H9 (cell line): ENCODE results near the gene PDX1. TPM values are rescaled to one million over a fixed set of nuclear protein-coding genes. Genes with fewer than 3 reads are reported as not detected.

Source experiments
- DNase-seq: peaks from one replicate; pipeline ENCODE4 v3.0.0-alpha.2; 2017
- H2AFZ ChIP-seq: one replicate; pipeline ENCODE4 v1.6.1; 2013; ENCODE audit warnings: mild to moderate bottlenecking, low read length, control low read depth, moderate library complexity
- H2AK5ac ChIP-seq: 2 replicates; pipeline ENCODE4 v1.6.1; 2013; ENCODE audit warnings: low read length, control low read depth, mixed read lengths; ENCODE audit not compliant: insufficient read length
- H2BK120ac ChIP-seq: one replicate; pipeline ENCODE4 v1.6.1; 2013; ENCODE audit warnings: low read depth, mild to moderate bottlenecking, low read length, control low read depth, inconsistent platforms; ENCODE audit not compliant: poor library complexity, severe bottlenecking
- H2BK12ac ChIP-seq: 2 replicates; pipeline ENCODE4 v1.6.1; 2013; ENCODE audit warnings: low read length, control low read depth, mixed read lengths, low read depth; ENCODE audit not compliant: insufficient read length
- H2BK15ac ChIP-seq: 2 replicates; pipeline ENCODE4 v1.6.1; 2013; ENCODE audit warnings: low read depth, low read length, control low read depth
- H2BK20ac ChIP-seq: one replicate; pipeline ENCODE4 v1.6.1; 2013; ENCODE audit warnings: low read depth, mild to moderate bottlenecking, low read length, control low read depth, inconsistent platforms; ENCODE audit not compliant: poor library complexity, severe bottlenecking
- H2BK5ac ChIP-seq: 2 replicates; pipeline ENCODE4 v1.6.1; 2013; ENCODE audit warnings: low read length, control low read depth, mixed read lengths; ENCODE audit not compliant: insufficient read length
- H3K14ac ChIP-seq: 2 replicates; pipeline ENCODE4 v1.6.1; 2013; ENCODE audit warnings: low read length, control low read depth; ENCODE audit not compliant: insufficient read depth
- H3K18ac ChIP-seq: 2 replicates; pipeline ENCODE4 v1.6.1; 2013; ENCODE audit warnings: low read depth, mild to moderate bottlenecking, mixed read lengths, low read length, control low read depth; ENCODE audit not compliant: insufficient read length
- H3K23ac ChIP-seq: 2 replicates; pipeline ENCODE4 v1.6.1; 2013; ENCODE audit warnings: low read length, control low read depth, mixed read lengths, low read depth; ENCODE audit not compliant: insufficient read length
- H3K23me2 ChIP-seq: 2 replicates; pipeline ENCODE4 v1.6.1; 2013; ENCODE audit warnings: low read depth, mild to moderate bottlenecking, mixed read lengths, low read length, control low read depth; ENCODE audit not compliant: insufficient read length, poor library complexity, severe bottlenecking
- H3K27ac ChIP-seq: 2 replicates; pipeline ENCODE4 v1.5.1; 2013; ENCODE audit warnings: low read length, control low read depth, mixed read lengths, low read depth; ENCODE audit not compliant: insufficient read length
- H3K27me3 ChIP-seq: 2 replicates; pipeline ENCODE4 v1.6.1; 2013; ENCODE audit warnings: low read length, control low read depth, inconsistent platforms; ENCODE audit not compliant: insufficient read depth
- H3K4ac ChIP-seq: 2 replicates; pipeline ENCODE4 v1.6.1; 2013; ENCODE audit warnings: low read depth, mild to moderate bottlenecking, control low read depth, inconsistent platforms, low read length, moderate library complexity
- H3K4me1 ChIP-seq: 2 replicates; pipeline ENCODE4 v1.6.1; 2013; ENCODE audit warnings: low read length, control low read depth, inconsistent platforms; ENCODE audit not compliant: insufficient read depth
- H3K4me2 ChIP-seq: 2 replicates; pipeline ENCODE4 v1.6.1; 2013; ENCODE audit warnings: low read length, control low read depth, mixed read lengths; ENCODE audit not compliant: insufficient read length, insufficient read depth
- H3K56ac ChIP-seq: 2 replicates; pipeline ENCODE4 v1.6.1; 2013; ENCODE audit warnings: low read depth, mild to moderate bottlenecking, mixed read lengths, low read length, control low read depth; ENCODE audit not compliant: insufficient read length
- H3K79me1 ChIP-seq: 2 replicates; pipeline ENCODE4 v1.6.1; 2013; ENCODE audit warnings: low read depth, mild to moderate bottlenecking, moderate library complexity, low read length, control low read depth, inconsistent platforms; ENCODE audit not compliant: insufficient read depth, poor library complexity, severe bottlenecking
- H3K79me2 ChIP-seq: 2 replicates; pipeline ENCODE4 v1.6.1; 2013; ENCODE audit warnings: low read length, control low read depth, inconsistent platforms; ENCODE audit not compliant: insufficient read depth
- H3K9ac ChIP-seq: 2 replicates; pipeline ENCODE4 v1.6.1; 2013; ENCODE audit warnings: low read length, control low read depth, mixed read lengths; ENCODE audit not compliant: insufficient read length; ENCODE audit errors: extremely low read depth
- H3K9me3 ChIP-seq: one replicate; pipeline ENCODE4 v1.6.1; 2013; ENCODE audit warnings: low read depth, low read length, inconsistent platforms; ENCODE audit not compliant: control insufficient read depth
- H3T11ph ChIP-seq: one replicate; pipeline ENCODE4 v1.6.1; 2013; ENCODE audit warnings: mild to moderate bottlenecking, low read length, control low read depth, inconsistent platforms
- H4K20me1 ChIP-seq: one replicate; pipeline ENCODE4 v1.6.1; 2013; ENCODE audit not compliant: control insufficient read depth, insufficient read length, insufficient read depth
- H4K5ac ChIP-seq: 2 replicates; pipeline ENCODE4 v1.6.1; 2013; ENCODE audit warnings: low read depth, mild to moderate bottlenecking, mixed read lengths, low read length, control low read depth; ENCODE audit not compliant: insufficient read length
- H4K8ac ChIP-seq: replicated peaks from 2 replicates; pipeline ENCODE4 v1.6.1; 2013; ENCODE audit warnings: low read length, control low read depth, mixed read lengths, low read depth; ENCODE audit not compliant: insufficient read length
- H4K91ac ChIP-seq: 2 replicates; pipeline ENCODE4 v1.6.1; 2013; ENCODE audit warnings: low read depth, mild to moderate bottlenecking, moderate library complexity, mixed read lengths, low read length, control low read depth; ENCODE audit not compliant: insufficient read length
- H3K27ac Mint-ChIP-seq, 3 experiments: 2 replicates in 2 of 3; 3 replicates in 1 of 3; pipeline ENCODE4 v1.8.0; 2020 to 2021; ENCODE audit warnings: mixed read lengths in 3 of 3, mild to moderate bottlenecking in 1 of 3, moderate library complexity in 1 of 3
- H3K27me3 Mint-ChIP-seq: 2 replicates; pipeline ENCODE4 v1.8.0; 2021; ENCODE audit warnings: low read depth, mild to moderate bottlenecking, moderate library complexity, mixed read lengths
- H3K36me3 Mint-ChIP-seq, 3 experiments: 2 replicates in 2 of 3; 3 replicates in 1 of 3; pipeline ENCODE4 v1.8.0; 2020 to 2021; ENCODE audit warnings: low read depth in 3 of 3, mixed read lengths in 3 of 3; ENCODE audit not compliant: insufficient read depth in 1 of 3
- H3K4me1 Mint-ChIP-seq, 2 experiments: 2 replicates each; pipeline ENCODE4 v1.8.0; 2020; ENCODE audit warnings: mixed read lengths in 2 of 2
- H3K4me3 Mint-ChIP-seq, 2 experiments: 2 replicates in 1 of 2; 3 replicates in 1 of 2; pipeline ENCODE4 v1.8.0; 2020 to 2021; ENCODE audit warnings: mild to moderate bottlenecking in 2 of 2, mixed read lengths in 2 of 2, moderate library complexity in 1 of 2
- H3K9me3 Mint-ChIP-seq, 2 experiments: 2 replicates in 1 of 2; 3 replicates in 1 of 2; pipeline ENCODE4 v1.8.0; 2020; ENCODE audit warnings: mild to moderate bottlenecking in 2 of 2, mixed read lengths in 2 of 2, moderate library complexity in 1 of 2
- WGBS: extraction: QIAGEN DNeasy Blood & Tissue Kit; methylation state at CpG from one replicate; pipeline ENCODE4 v1.1.7; 2013; ENCODE audit warnings: missing lambda C conversion rate, low lambda C conversion rate, mixed read lengths; ENCODE audit not compliant: insufficient read length; ENCODE audit errors: extremely low coverage; 5-methylcytosine and 5-hydroxymethylcytosine counted together
- total RNA-seq: library from RNA; stranded (reverse); gene quantifications from 2 replicates; pipeline ENCODE4 v1.2.1, GENCODE V29; 2021
- TF ChIP-seq, protein P1 (sequence below): fragments of 200-600 bp; sonication (generic); conservative IDR thresholded peaks from 3 replicates; pipeline ENCODE4 v1.8.0; 2021; ENCODE audit warnings: antibody characterized with exemption, mild to moderate bottlenecking

PDX1 gene
- total RNA-seq, 1 experiment from 2014 or later: not detected

GRCh38 chr13:27923794-27924528 is 4.2 kb downstream of the PDX1 start:
- H3K79me1 ChIP-seq: no peaks in the 10 kb centered on the region
- no peak overlapping the region for H2BK120ac ChIP-seq
- H3K9ac ChIP-seq: no peak overlapping the region
- Mint-ChIP-seq H3K4me3 (peak overlapping the region in 1 of 2 experiments; percentile 67; a peak in 3 of 5 replicates), H3K4me1 (peaks cover 13 to 45% of the 10 kb centered on the region in 2 experiments), H3K9me3 (peaks cover 3 to 9% of the 10 kb centered on the region in 2 experiments; a peak in 4 of 5 replicates), H3K27me3 (peaks cover 99% of the 10 kb centered on the region), H3K36me3 (peaks cover 0 to 2% (median 0%) of the 10 kb centered on the region in 3 experiments; a peak in 1 of 7 replicates), H3K27ac (no peak overlapping the region)
- no peak overlapping the region for H3T11ph ChIP-seq
- no peak overlapping the region for H2AFZ ChIP-seq
- H3K23me2 ChIP-seq: no peaks in the 10 kb centered on the region
- H4K8ac ChIP-seq: no peak overlapping the region
- H2BK20ac ChIP-seq: no peak overlapping the region
- no CpG with 5 or more reads among the region's 48 CpGs for WGBS
- no peak overlapping the region for H2BK5ac ChIP-seq
- peaks cover 6% of the 10 kb centered on the region for H4K20me1 ChIP-seq
- TF ChIP-seq, protein P1, sequence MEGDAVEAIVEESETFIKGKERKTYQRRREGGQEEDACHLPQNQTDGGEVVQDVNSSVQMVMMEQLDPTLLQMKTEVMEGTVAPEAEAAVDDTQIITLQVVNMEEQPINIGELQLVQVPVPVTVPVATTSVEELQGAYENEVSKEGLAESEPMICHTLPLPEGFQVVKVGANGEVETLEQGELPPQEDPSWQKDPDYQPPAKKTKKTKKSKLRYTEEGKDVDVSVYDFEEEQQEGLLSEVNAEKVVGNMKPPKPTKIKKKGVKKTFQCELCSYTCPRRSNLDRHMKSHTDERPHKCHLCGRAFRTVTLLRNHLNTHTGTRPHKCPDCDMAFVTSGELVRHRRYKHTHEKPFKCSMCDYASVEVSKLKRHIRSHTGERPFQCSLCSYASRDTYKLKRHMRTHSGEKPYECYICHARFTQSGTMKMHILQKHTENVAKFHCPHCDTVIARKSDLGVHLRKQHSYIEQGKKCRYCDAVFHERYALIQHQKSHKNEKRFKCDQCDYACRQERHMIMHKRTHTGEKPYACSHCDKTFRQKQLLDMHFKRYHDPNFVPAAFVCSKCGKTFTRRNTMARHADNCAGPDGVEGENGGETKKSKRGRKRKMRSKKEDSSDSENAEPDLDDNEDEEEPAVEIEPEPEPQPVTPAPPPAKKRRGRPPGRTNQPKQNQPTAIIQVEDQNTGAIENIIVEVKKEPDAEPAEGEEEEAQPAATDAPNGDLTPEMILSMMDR: no peak
- H3K79me2 ChIP-seq: no peaks in the 10 kb centered on the region
- H3K23ac ChIP-seq: no peak overlapping the region
- H3K4me1 ChIP-seq: no peaks in the 10 kb centered on the region
- H2BK12ac ChIP-seq: no peak overlapping the region
- no peak overlapping the region for H2BK15ac ChIP-seq
- H4K91ac ChIP-seq: no peak overlapping the region
- no peaks in the 10 kb centered on the region for H3K9me3 ChIP-seq
- H2AK5ac ChIP-seq: no peak overlapping the region
- peaks cover 99% of the 10 kb centered on the region for H3K27me3 ChIP-seq
- H3K18ac ChIP-seq: no peak overlapping the region
- no peak overlapping the region for H3K56ac ChIP-seq
- H3K14ac ChIP-seq: no peak overlapping the region
- no peak overlapping the region for H4K5ac ChIP-seq
- no peak overlapping the region for H3K27ac ChIP-seq
- DNase-seq: no peak
- no peak overlapping the region for H3K4me2 ChIP-seq
- no peak overlapping the region for H3K4ac ChIP-seq
